ENCODE measurements around the gene PPM1D.

The PPM1D gene

DNA sequence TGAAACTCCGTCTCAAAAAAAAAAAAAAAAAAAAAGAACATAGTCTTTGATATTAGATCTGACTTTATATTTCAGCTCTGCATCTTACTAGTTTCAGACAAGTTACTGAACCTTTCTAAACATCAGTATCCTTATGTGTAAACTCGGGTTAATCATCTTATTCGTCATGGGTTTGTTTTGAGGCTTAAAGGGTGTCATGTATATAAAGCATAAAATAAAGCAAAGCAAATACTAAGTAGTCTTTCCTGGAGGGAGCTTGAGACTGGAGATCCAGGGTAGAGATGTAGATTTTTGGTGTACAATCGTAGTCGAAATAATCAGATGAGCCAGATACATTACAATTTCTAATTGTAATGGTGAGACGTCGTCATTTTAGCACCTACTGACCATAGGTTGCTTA lies 85.4 kb downstream of the PPM1D start:
- TF ChIP-seq, protein P1, sequence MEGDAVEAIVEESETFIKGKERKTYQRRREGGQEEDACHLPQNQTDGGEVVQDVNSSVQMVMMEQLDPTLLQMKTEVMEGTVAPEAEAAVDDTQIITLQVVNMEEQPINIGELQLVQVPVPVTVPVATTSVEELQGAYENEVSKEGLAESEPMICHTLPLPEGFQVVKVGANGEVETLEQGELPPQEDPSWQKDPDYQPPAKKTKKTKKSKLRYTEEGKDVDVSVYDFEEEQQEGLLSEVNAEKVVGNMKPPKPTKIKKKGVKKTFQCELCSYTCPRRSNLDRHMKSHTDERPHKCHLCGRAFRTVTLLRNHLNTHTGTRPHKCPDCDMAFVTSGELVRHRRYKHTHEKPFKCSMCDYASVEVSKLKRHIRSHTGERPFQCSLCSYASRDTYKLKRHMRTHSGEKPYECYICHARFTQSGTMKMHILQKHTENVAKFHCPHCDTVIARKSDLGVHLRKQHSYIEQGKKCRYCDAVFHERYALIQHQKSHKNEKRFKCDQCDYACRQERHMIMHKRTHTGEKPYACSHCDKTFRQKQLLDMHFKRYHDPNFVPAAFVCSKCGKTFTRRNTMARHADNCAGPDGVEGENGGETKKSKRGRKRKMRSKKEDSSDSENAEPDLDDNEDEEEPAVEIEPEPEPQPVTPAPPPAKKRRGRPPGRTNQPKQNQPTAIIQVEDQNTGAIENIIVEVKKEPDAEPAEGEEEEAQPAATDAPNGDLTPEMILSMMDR (IDR thresholded peaks at IDR 0.05; ENCODE audit: low read depth, low read length) = no peak
- in situ Hi-C loops (cut with HindIII; ENCODE audit: low sequenced_read_pairs) = no loop called here
- DNase-seq (ENCODE audit: low read depth, low spot score) = no peak
- no peak overlapping the region for H3K4me3 ChIP-seq (ENCODE audit: low read depth, low read length)

DNA sequence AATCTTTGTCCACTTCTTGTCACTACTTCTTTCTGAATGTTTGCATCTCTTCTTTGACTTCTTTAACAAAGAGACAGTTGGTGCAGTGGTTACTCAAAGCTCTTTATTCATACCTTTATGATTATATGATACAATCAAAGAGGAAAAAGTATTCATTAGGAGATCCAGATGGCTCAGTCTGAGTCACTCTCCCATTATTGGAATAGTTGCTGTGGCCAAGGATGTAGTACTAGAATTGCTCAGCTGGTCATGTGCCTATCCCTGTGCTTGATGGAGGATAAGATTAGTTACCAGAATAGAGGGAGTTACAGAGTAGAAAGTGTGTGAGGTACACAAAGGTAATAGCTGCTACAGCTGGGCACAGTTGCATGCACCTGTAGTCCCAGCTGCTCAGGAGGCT lies 96.0 kb downstream of the PPM1D start:
- no peak for DNase-seq (ENCODE audit: low read depth, low spot score)
- H3K4me3 ChIP-seq (ENCODE audit: low read depth, low read length) = no peak overlapping the region
- TF ChIP-seq, protein P1 (IDR thresholded peaks at IDR 0.05; ENCODE audit: low read depth, low read length) = no peak
- in situ Hi-C loops (cut with HindIII; ENCODE audit: low sequenced_read_pairs) = no loop called here

GRCh38 chr17:60699090-60699489 lies 99.1 kb downstream of the PPM1D start:
- in situ Hi-C loops (cut with HindIII; ENCODE audit: low sequenced_read_pairs) = no loop called here

DNA sequence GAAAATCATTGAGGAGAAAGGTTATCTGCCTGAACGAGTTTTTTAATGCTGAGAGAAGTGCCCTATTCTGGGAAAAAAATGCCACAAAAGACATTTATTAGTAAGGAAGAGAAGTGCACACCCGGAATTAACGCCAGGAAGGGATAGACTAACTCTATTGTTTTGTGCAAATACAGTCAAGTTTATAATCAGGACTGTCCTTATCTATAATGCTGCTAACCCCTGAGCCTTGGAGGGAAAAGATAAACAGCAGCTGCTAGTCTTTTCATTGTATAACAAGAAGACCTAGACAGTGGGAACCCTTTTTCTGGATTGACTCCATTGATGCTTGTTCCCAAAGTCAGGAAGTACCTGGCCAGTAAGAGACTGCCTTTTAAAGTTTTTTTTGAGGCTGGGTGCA lies 104.2 kb downstream of the PPM1D start:
- in situ Hi-C loops (cut with HindIII; ENCODE audit: low sequenced_read_pairs) = no loop called here
- TF ChIP-seq, protein P1 (IDR thresholded peaks at IDR 0.05; ENCODE audit: low read depth, low read length) = no peak
- DNase-seq (ENCODE audit: low read depth, low spot score) = no peak

More at GRCh38 chr17:60699090-60699489, 99.1 kb downstream of the PPM1D start:
- TF ChIP-seq, protein P1 (IDR thresholded peaks at IDR 0.05; ENCODE audit: low read depth, low read length) = no peak
- H3K4me3 ChIP-seq (ENCODE audit: low read depth, low read length) = no peak overlapping the region
- DNase-seq (ENCODE audit: low read depth, low spot score) = no peak

DNA sequence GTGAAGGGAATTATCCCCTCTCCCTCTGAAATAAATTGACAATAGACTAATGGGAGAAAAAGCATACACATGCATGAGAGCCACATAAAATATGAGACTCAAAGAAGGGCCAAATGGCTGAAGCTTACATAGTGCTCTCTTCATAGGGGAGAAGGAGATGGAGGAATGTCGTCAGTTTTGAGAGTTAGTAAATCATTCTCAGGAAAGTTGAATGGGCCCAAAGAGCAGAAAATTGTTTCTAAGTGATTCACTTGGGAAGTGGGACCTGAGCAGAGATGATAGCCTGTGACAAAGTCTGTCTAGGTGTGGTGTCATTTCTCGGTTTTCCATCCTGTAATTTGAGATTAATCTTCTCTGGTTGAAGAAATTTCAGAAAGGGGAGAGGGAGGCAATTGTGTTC lies 112.7 kb downstream of the PPM1D start:
- in situ Hi-C loops (cut with HindIII; ENCODE audit: low sequenced_read_pairs) = no loop called here
- TF ChIP-seq, protein P1 (IDR thresholded peaks at IDR 0.05; ENCODE audit: low read depth, low read length) = no peak
- no peak for DNase-seq (ENCODE audit: low read depth, low spot score)
- no peak overlapping the region for H3K4me3 ChIP-seq (ENCODE audit: low read depth, low read length)

More for the DNA sequence above, 104.2 kb downstream of the PPM1D start:
- H3K4me3 ChIP-seq (ENCODE audit: low read depth, low read length) = no peak overlapping the region

GRCh38 chr17:60713608-60714007 lies 113.6 kb downstream of the PPM1D start:
- TF ChIP-seq, protein P1 (IDR thresholded peaks at IDR 0.05; ENCODE audit: low read depth, low read length) = no peak
- in situ Hi-C loops (cut with HindIII; ENCODE audit: low sequenced_read_pairs) = no loop called here
- no peak for DNase-seq (ENCODE audit: low read depth, low spot score)

More at GRCh38 chr17:60713608-60714007, 113.6 kb downstream of the PPM1D start:
- H3K4me3 ChIP-seq (ENCODE audit: low read depth, low read length) = no peak overlapping the region

Data from astrocyte of the spinal cord (primary cell).